Measurements from ENCODE around the gene EBLN2. TPM values are rescaled to one million over a fixed set of nuclear protein-coding genes. Genes with fewer than 3 reads are reported as not detected.
A peak's percentile ranks its signal among the peaks of the same experiment; 100 is the strongest.
"Not testable (repeated sequence)": the region's sequence is repeated elsewhere in the genome, so short reads cannot be mapped to it uniquely, and the experiment has no call there.

The EBLN2 gene
- polyA plus RNA-seq, 1 of the 3 experiments (the other 2 are of a cell fraction) = 1.4 TPM

DNA sequence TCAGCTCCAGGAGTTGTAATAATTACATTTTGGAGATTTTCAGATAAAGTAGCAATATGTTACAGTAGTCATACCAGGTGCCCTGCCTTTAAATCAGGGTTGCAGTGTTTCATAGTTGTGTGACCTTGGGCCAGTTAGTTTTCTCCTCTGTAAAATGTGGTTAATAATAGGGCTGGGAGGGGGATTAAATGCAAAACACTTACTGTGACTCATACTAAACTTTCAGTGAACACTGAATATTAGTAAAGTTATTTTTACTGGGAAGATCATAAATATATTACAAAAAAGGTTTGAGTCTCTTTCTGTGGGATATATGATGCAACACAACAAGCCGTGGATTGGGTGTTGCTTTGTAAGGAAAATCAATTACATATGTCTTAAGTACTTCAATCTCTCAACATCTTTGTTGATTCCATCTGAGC, 1.1 kb upstream of the EBLN2 start:
- Histone ChIP-seq H3F3A (replicated peaks; ENCODE audit: insufficient read depth) (peaks cover 31% of the 10 kb centered on the region), H3K79me2 (ENCODE audit: insufficient read depth) (peaks cover 12% of the 10 kb centered on the region), H3K27ac (ENCODE audit: low read depth in 2 of 2, low read length in 1 of 2) (peak overlapping the region; percentile 39 to 51; a peak in 2 of 4 replicates), H4K20me1 (ENCODE audit: insufficient read depth) (peaks cover 58% of the 10 kb centered on the region), H2AFZ (ENCODE audit: low read depth) (no peak overlapping the region; the same call in 1 of the 2 replicates), H3K36me3 (replicated peaks in 1 of 2; ENCODE audit: control insufficient read depth in 1 of 2, insufficient read depth in 2 of 2, low read length in 1 of 2) (peaks cover 35 to 44% of the 10 kb centered on the region in 2 experiments), H3K9me2 (no peaks in the 10 kb centered on the region), H3K4me1 (ENCODE audit: control insufficient read depth in 1 of 2, insufficient read depth in 2 of 2, low read depth in 1 of 2, low read length in 1 of 2) (peaks cover 5 to 7% of the 10 kb centered on the region in 2 experiments; a peak in 2 of 4 replicates), H3K4me3 (ENCODE audit: low read depth in 2 of 2, low read length in 1 of 2) (no peak overlapping the region), H3K4me2 (no peak overlapping the region), H3K27me3 (ENCODE audit: insufficient read depth) (no peaks in the 10 kb centered on the region), H3K9ac (no peak overlapping the region), H3K9me3 (no peaks in the 10 kb centered on the region)
- TF ChIP-seq TCF12 (IDR thresholded peaks at IDR 0.05) (0 out of 2 replicates have a peak, but pooled peaks have one; percentile 4), GATA2 (CRISPR knock-in tag; IDR thresholded peaks at IDR 0.05) (peak; percentile 40; the same call in 1 of the 2 replicates), FOSL2 (IDR thresholded peaks at IDR 0.05; ENCODE audit: borderline replicate concordance, low read depth) (no peak)
- CTCF ChIA-PET = interaction anchor here (0.6 to 6.9 kb wide), 2 partner anchors 210 to 219 kb away, joined by 3 to 55 read pairs; partner anchors contain the start of gene SHQ1
- peak; percentile 30 for DNase-seq
- POLR2A ChIA-PET = no interaction called here
- 17% methylated on average over 1 of the region's 1 CpG for WGBS (ENCODE audit: low lambda C conversion rate)

GRCh38 chr3:73066243-73066642, 4.8 kb downstream of the EBLN2 start:
- CTCF ChIA-PET = interaction anchor here (1.0 to 3.3 kb wide), 3 partner anchors 10 to 128 kb away, joined by 3 to 16 read pairs (median 8); no protein-coding TSS in a partner anchor
- H3K9ac ChIP-seq; H2AFZ ChIP-seq (ENCODE audit: low read depth); H3K4me3 ChIP-seq (ENCODE audit: low read depth in 2 of 2, low read length in 1 of 2); H3K9me2 ChIP-seq; H3K27me3 ChIP-seq (ENCODE audit: insufficient read depth); H3K27ac ChIP-seq (ENCODE audit: low read depth in 2 of 2, low read length in 1 of 2); DNase-seq; H3K4me1 ChIP-seq (ENCODE audit: control insufficient read depth in 1 of 2, insufficient read depth in 2 of 2, low read depth in 1 of 2, low read length in 1 of 2); H3K4me2 ChIP-seq; H4K20me1 ChIP-seq (ENCODE audit: insufficient read depth); H3K9me3 ChIP-seq; POLR2A ChIA-PET: not testable (repeated sequence)
- Histone ChIP-seq H3K36me3 (replicated peaks in 1 of 2; ENCODE audit: control insufficient read depth in 1 of 2, insufficient read depth in 2 of 2, low read length in 1 of 2) (peaks cover 61 to 62% of the 10 kb centered on the region in 2 experiments), H3F3A (replicated peaks; ENCODE audit: insufficient read depth) (peaks cover 32% of the 10 kb centered on the region), H3K79me2 (ENCODE audit: insufficient read depth) (peaks cover 17% of the 10 kb centered on the region; the same call in 1 of the 2 replicates)

DNA sequence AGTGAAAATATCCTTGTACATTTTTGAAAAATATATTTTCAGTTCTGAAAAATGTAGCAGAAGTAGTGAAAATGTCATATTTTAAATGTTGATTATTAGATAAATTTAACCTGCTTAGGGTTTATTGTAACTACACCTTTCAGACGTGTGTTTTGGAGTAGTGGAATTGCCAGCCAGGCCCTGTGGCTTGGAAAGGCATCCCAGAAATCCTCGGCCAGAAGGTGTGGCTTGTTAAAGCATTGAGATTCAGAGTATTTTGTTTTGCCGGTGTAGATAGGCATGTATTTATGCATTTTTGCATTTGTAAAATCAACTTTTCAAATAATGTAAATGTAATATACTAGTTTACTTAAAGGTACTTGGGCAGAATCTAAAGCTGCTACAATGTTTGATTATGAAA, 7.0 kb downstream of the EBLN2 start:
- H3K27me3 ChIP-seq (ENCODE audit: insufficient read depth) = no peaks in the 10 kb centered on the region
- H3K4me3 ChIP-seq (ENCODE audit: low read depth in 2 of 2, low read length in 1 of 2) = no peak overlapping the region
- H3K9me3 ChIP-seq = no peaks in the 10 kb centered on the region
- peaks cover 44 to 50% of the 10 kb centered on the region in 2 experiments for H3K36me3 ChIP-seq (replicated peaks in 1 of 2; ENCODE audit: control insufficient read depth in 1 of 2, insufficient read depth in 2 of 2, low read length in 1 of 2)
- no peaks in the 10 kb centered on the region for H4K20me1 ChIP-seq (ENCODE audit: insufficient read depth)
- no peak overlapping the region for H3K9ac ChIP-seq
- peaks cover 34% of the 10 kb centered on the region for H3F3A ChIP-seq (replicated peaks; ENCODE audit: insufficient read depth)
- WGBS (ENCODE audit: low lambda C conversion rate) = 86% methylated on average over 3 of the region's 3 CpGs
- no peaks in the 10 kb centered on the region; a peak in 1 of 4 replicates for H3K4me1 ChIP-seq (ENCODE audit: control insufficient read depth in 1 of 2, insufficient read depth in 2 of 2, low read depth in 1 of 2, low read length in 1 of 2)
- POLR2A ChIA-PET = no interaction called here
- CTCF ChIA-PET = no interaction called here
- peaks cover 5% of the 10 kb centered on the region; the same call in 1 of the 2 replicates for H3K79me2 ChIP-seq (ENCODE audit: insufficient read depth)
- no peak overlapping the region for H3K27ac ChIP-seq (ENCODE audit: low read depth in 2 of 2, low read length in 1 of 2)
- H3K4me2 ChIP-seq = no peak overlapping the region
- no peak overlapping the region for H2AFZ ChIP-seq (ENCODE audit: low read depth)
- DNase-seq = no peak
- H3K9me2 ChIP-seq = no peaks in the 10 kb centered on the region
- TF ChIP-seq RCOR1 (IDR thresholded peaks at IDR 0.05; ENCODE audit: low read length) (no peak), RAD21 (IDR thresholded peaks at IDR 0.05; ENCODE audit: low read length) (no peak), GATA2 (CRISPR knock-in tag; IDR thresholded peaks at IDR 0.05) (no peak), EP300 (IDR thresholded peaks at IDR 0.05; ENCODE audit: borderline replicate concordance in 1 of 2, low read depth in 1 of 2, low read length in 1 of 2) (no peak), REST (IDR thresholded peaks at IDR 0.05; ENCODE audit: low read depth, low read length) (no peak), TCF12 (IDR thresholded peaks at IDR 0.05) (no peak), POLR2AphosphoS5 (IDR thresholded peaks at IDR 0.05; ENCODE audit: low read depth, low read length) (no peak), RFX5 (IDR thresholded peaks at IDR 0.05; ENCODE audit: low read length) (no peak), CTCF (IDR thresholded peaks at IDR 0.05) (no peak), TAF1 (IDR thresholded peaks at IDR 0.05; ENCODE audit: borderline replicate concordance, low read depth, low read length) (no peak), MAX (IDR thresholded peaks at IDR 0.05; ENCODE audit: low read depth) (no peak), GABPA (IDR thresholded peaks at IDR 0.05; ENCODE audit: low read depth) (no peak), SIN3A (IDR thresholded peaks at IDR 0.05; ENCODE audit: borderline replicate concordance, low read depth, low read length) (no peak), YY1 (IDR thresholded peaks at IDR 0.05; ENCODE audit: low read depth) (no peak)
- TF ChIP-seq, protein P1, sequence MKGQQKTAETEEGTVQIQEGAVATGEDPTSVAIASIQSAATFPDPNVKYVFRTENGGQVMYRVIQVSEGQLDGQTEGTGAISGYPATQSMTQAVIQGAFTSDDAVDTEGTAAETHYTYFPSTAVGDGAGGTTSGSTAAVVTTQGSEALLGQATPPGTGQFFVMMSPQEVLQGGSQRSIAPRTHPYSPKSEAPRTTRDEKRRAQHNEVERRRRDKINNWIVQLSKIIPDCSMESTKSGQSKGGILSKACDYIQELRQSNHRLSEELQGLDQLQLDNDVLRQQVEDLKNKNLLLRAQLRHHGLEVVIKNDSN (IDR thresholded peaks at IDR 0.05; ENCODE audit: borderline replicate concordance, low read depth) = no peak
